ENCODE results near the gene ARG1. TPM values are rescaled to one million over a fixed set of nuclear protein-coding genes. Genes with fewer than 3 reads are reported as not detected.

ARG1 gene
- total and polyA plus RNA-seq, 2 of the 4 experiments (the other 2 are of a cell fraction) = not detected

DNA sequence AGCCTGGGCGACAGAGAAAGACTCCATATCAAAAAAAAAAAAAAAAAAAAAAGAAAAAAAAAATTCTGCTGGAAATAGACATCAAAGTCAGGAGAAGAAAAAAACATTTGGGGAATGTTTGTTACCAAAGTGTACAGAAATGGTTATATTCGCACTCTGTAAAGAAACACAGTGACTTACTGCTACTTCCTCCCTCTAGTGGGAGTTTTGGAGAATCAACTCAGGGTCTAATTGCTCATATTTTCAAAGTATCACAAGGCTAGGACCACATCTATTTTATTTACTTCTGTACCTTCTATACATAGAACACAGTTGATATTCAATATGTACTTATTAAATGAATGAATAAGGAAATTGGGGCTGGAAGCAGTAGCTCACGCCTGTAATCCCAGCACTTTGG lies 24.4 kb downstream of the ARG1 start:
- DNase-seq (no peak), ATAC-seq (ENCODE audit: low read depth) (peak; percentile 35; the same call in 1 of the 2 replicates)
- Histone ChIP-seq H2BK120ac (ENCODE audit: low read depth, low read length) (no peak overlapping the region), H2AFZ (replicated peaks; ENCODE audit: low read length, poor library complexity) (no peak overlapping the region), H3K36me3 (ENCODE audit: control insufficient read depth, insufficient read depth, low read length) (peaks cover 39% of the 10 kb centered on the region), H2AK5ac (ENCODE audit: low read depth, low read length) (no peak overlapping the region), H3K27me3 (ENCODE audit: control insufficient read depth, insufficient read depth, low read length) (no peaks in the 10 kb centered on the region), H2BK15ac (ENCODE audit: low read depth, low read length) (no peak overlapping the region), H3K9me3 (ENCODE audit: control insufficient read depth, insufficient read depth, low read length) (no peaks in the 10 kb centered on the region), H3K4me3 (ENCODE audit: insufficient read depth, low read depth, low read length) (no peak overlapping the region), H3K9me1 (ENCODE audit: insufficient read depth, low read length) (no peaks in the 10 kb centered on the region; the same call in 1 of the 2 replicates), H3K14ac (replicated peaks; ENCODE audit: low read depth, low read length) (no peak overlapping the region), H3K79me1 (ENCODE audit: low read depth in 1 of 2, low read length in 2 of 2) (peaks cover 5 to 7% of the 10 kb centered on the region in 2 experiments; a peak in 2 of 4 replicates), H3K4me1 (ENCODE audit: control insufficient read depth, insufficient read depth, low read length) (peaks cover 2% of the 10 kb centered on the region; the same call in 1 of the 2 replicates), H4K20me1 (ENCODE audit: insufficient read depth, low read length) (no peaks in the 10 kb centered on the region), H3K56ac (ENCODE audit: extremely low read depth, insufficient read depth, low read length) (no peak overlapping the region), H2BK5ac (ENCODE audit: low read depth, low read length, poor library complexity, severe bottlenecking) (no peak overlapping the region), H4K8ac (ENCODE audit: low read depth in 2 of 2, low read length in 2 of 2) (no peak overlapping the region), H3K9ac (ENCODE audit: low read depth, low read length) (no peak overlapping the region), H4K91ac (ENCODE audit: insufficient read depth, low read depth, low read length) (no peak overlapping the region), H3K18ac (ENCODE audit: low read depth, low read length) (no peak overlapping the region), H3K4me2 (ENCODE audit: low read depth, low read length) (no peak overlapping the region), H2BK20ac (ENCODE audit: low read depth, low read length) (no peak overlapping the region), H2AK9ac (replicated peaks; ENCODE audit: low read depth, low read length, poor library complexity) (no peak overlapping the region), H4K5ac (ENCODE audit: low read depth, low read length) (no peak overlapping the region), H3K27ac (ENCODE audit: insufficient read depth, low read length) (no peak overlapping the region), H3K4ac (ENCODE audit: low read depth, low read length) (no peak overlapping the region), H3K23ac (ENCODE audit: low read depth, low read length) (no peak overlapping the region)
- TF ChIP-seq CHD1 (IDR thresholded peaks at IDR 0.05; ENCODE audit: low read depth, low read length) (no peak), CEBPB (IDR thresholded peaks at IDR 0.05; ENCODE audit: low read depth, low read length) (no peak), FOS (IDR thresholded peaks at IDR 0.05; ENCODE audit: low read depth, low read length) (no peak), MAZ (IDR thresholded peaks at IDR 0.05; ENCODE audit: borderline replicate concordance, low read depth, low read length) (no peak), RCOR1 (IDR thresholded peaks at IDR 0.05; ENCODE audit: insufficient replicate concordance, low read length) (no peak), BHLHE40 (IDR thresholded peaks at IDR 0.05; ENCODE audit: low read depth, low read length) (no peak), SMC3 (IDR thresholded peaks at IDR 0.05; ENCODE audit: low read depth, low read length) (no peak), NFE2L2 (IDR thresholded peaks at IDR 0.05; ENCODE audit: low read depth, low read length) (no peak), RFX5 (IDR thresholded peaks at IDR 0.05; ENCODE audit: low read depth, low read length) (no peak), POLR2A (IDR thresholded peaks at IDR 0.05; ENCODE audit: low read depth, low read length) (no peak), MAFK (IDR thresholded peaks at IDR 0.05; ENCODE audit: low read depth, low read length) (no peak), MXI1 (IDR thresholded peaks at IDR 0.05; ENCODE audit: borderline replicate concordance, low read depth, low read length) (no peak), RAD21 (IDR thresholded peaks at IDR 0.05; ENCODE audit: low read length) (no peak)
- TF ChIP-seq, protein P1, sequence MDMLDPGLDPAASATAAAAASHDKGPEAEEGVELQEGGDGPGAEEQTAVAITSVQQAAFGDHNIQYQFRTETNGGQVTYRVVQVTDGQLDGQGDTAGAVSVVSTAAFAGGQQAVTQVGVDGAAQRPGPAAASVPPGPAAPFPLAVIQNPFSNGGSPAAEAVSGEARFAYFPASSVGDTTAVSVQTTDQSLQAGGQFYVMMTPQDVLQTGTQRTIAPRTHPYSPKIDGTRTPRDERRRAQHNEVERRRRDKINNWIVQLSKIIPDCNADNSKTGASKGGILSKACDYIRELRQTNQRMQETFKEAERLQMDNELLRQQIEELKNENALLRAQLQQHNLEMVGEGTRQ (IDR thresholded peaks at IDR 0.05; ENCODE audit: low read depth, low read length) = no peak
- TF ChIP-seq, protein P2, sequence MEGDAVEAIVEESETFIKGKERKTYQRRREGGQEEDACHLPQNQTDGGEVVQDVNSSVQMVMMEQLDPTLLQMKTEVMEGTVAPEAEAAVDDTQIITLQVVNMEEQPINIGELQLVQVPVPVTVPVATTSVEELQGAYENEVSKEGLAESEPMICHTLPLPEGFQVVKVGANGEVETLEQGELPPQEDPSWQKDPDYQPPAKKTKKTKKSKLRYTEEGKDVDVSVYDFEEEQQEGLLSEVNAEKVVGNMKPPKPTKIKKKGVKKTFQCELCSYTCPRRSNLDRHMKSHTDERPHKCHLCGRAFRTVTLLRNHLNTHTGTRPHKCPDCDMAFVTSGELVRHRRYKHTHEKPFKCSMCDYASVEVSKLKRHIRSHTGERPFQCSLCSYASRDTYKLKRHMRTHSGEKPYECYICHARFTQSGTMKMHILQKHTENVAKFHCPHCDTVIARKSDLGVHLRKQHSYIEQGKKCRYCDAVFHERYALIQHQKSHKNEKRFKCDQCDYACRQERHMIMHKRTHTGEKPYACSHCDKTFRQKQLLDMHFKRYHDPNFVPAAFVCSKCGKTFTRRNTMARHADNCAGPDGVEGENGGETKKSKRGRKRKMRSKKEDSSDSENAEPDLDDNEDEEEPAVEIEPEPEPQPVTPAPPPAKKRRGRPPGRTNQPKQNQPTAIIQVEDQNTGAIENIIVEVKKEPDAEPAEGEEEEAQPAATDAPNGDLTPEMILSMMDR (conservative IDR thresholded peaks at IDR 0.05; ENCODE audit: low read depth, low read length) = no peak
- TF ChIP-seq, protein P3, sequence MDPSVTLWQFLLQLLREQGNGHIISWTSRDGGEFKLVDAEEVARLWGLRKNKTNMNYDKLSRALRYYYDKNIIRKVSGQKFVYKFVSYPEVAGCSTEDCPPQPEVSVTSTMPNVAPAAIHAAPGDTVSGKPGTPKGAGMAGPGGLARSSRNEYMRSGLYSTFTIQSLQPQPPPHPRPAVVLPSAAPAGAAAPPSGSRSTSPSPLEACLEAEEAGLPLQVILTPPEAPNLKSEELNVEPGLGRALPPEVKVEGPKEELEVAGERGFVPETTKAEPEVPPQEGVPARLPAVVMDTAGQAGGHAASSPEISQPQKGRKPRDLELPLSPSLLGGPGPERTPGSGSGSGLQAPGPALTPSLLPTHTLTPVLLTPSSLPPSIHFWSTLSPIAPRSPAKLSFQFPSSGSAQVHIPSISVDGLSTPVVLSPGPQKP (IDR thresholded peaks at IDR 0.05; ENCODE audit: borderline replicate concordance, low read depth, low read length) = no peak
- no CpG with 5 or more reads among the region's 3 CpGs for WGBS, 2 experiments (ENCODE audit: extremely low coverage in 2 of 2, insufficient read length in 1 of 2)
- intact Hi-C loops (cut with micrococcal nuclease) (loop anchor here (10.0 kb wide), 1 partner anchor 713 kb away; no protein-coding TSS in a partner anchor), dilution Hi-C loops (cut with HindIII; ENCODE audit: low sequenced_read_pairs, unreplicated experiment) (no loop called here), in situ Hi-C loops (cut with MboI; ENCODE audit: low sequenced_read_pairs) (no loop called here)
- CTCF ChIA-PET = no interaction called here
- BruUV-seq (replicated peaks) = no TSS peak
- POLR2A ChIA-PET (ENCODE audit: unreplicated experiment) = no interaction called here
